Lung (tissue), 12 donors: Measurements from ENCODE around the gene CATSPERB. TPM values are rescaled to one million over a fixed set of nuclear protein-coding genes. Genes with fewer than 3 reads are reported as not detected.
A peak's percentile ranks its signal among the peaks of the same experiment; 100 is the strongest.
"Not testable (repeated sequence)": the region's sequence is repeated elsewhere in the genome, so short reads cannot be mapped to it uniquely, and the experiment has no call there.

Source experiments
- ATAC-seq: fragments of 200-7000 bp; cut with Tn5 transposase; one replicate; pipeline ENCODE4 v1.9.1; 2020; ENCODE audit warnings: moderate number of reproducible peaks; ENCODE audit not compliant: insufficient read depth, low FRiP score
- DNase-seq, 3 donors: peaks; one replicate each; pipeline ENCODE4 v3.0.0-alpha.2; 2013 to 2017
- H3K27ac ChIP-seq, 2 donors: one replicate each; pipeline ENCODE4 v1.5.1; 2013; ENCODE audit warnings: mild to moderate bottlenecking in 2 of 2, moderate library complexity in 2 of 2, control low read depth in 1 of 2, inconsistent platforms in 1 of 2, low read depth in 1 of 2, low read length in 1 of 2
- H3K27me3 ChIP-seq, 3 donors: one replicate each; pipeline ENCODE4 v1.5.1; 2013; ENCODE audit warnings: low read length in 2 of 3; ENCODE audit not compliant: control insufficient read depth in 3 of 3, insufficient read depth in 3 of 3
- H3K36me3 ChIP-seq, 4 donors: one replicate each; pipeline ENCODE4 v1.5.1; 2013; ENCODE audit warnings: low read length in 4 of 4, mild to moderate bottlenecking in 1 of 4, moderate library complexity in 1 of 4; ENCODE audit not compliant: control insufficient read depth in 4 of 4, insufficient read depth in 4 of 4
- H3K4me1 ChIP-seq, 5 donors: one replicate each; pipeline ENCODE4 v1.5.1; 2013; ENCODE audit warnings: low read length in 5 of 5, mild to moderate bottlenecking in 2 of 5, moderate library complexity in 1 of 5; ENCODE audit not compliant: control insufficient read depth in 5 of 5, insufficient read depth in 5 of 5
- H3K4me3 ChIP-seq: one replicate; pipeline ENCODE4 v1.5.1; 2013; ENCODE audit warnings: mild to moderate bottlenecking, control low read depth, moderate library complexity
- H3K9ac ChIP-seq, 2 donors: one replicate each; pipeline ENCODE4 v1.5.1; 2013; ENCODE audit warnings: low read length in 2 of 2, control low read depth in 1 of 2; ENCODE audit not compliant: insufficient read depth in 1 of 2
- H3K9me3 ChIP-seq, 4 donors: one replicate each; pipeline ENCODE4 v1.5.1; 2013; ENCODE audit warnings: low read length in 3 of 4, mild to moderate bottlenecking in 1 of 4, moderate library complexity in 1 of 4; ENCODE audit not compliant: control insufficient read depth in 4 of 4, insufficient read depth in 3 of 4
- CTCF ChIP-seq: IDR thresholded peaks from 2 replicates; pipeline ENCODE4 v1.5.1; 2012; ENCODE audit warnings: mild to moderate bottlenecking; ENCODE audit errors: control extremely low read depth, extremely low read depth
- WGBS, 2 donors: extraction: QIAGEN DNeasy Blood & Tissue Kit; methylation state at CpG; one replicate each; pipeline ENCODE4 v1.1.7; 2013; 5-methylcytosine and 5-hydroxymethylcytosine counted together
- polyA plus RNA-seq, 2 donors: library from polyadenylated mRNA; stranded (reverse); fragments of 200-250 nt; gene quantifications; one replicate each; pipeline ENCODE4 v1.2.1, GENCODE V29; 2013
- total RNA-seq, 2 donors: library from RNA; depleted of rRNA in 1 of 2; stranded (reverse); fragments of >200 nt in 1 of 2; gene quantifications; one replicate each; pipeline ENCODE4 v1.2.1, GENCODE V29; 2014 to 2021
- donor health status: control.
- donor health status: control.
- donor health status: Bipolar disorder and iron deficiency.
- donor health status: healthy.
- donor health status: DM: yes; HTN: yes; CAD: no.

The CATSPERB gene
- total and polyA plus RNA-seq, 4 donors = 0.57 to 9.0 (median 4.3) TPM

- Histone ChIP-seq H3K9ac (no peak overlapping the region), H3K36me3 (no peaks in the 10 kb centered on the region), H3K27ac (no peak overlapping the region), H3K9me3 (peaks cover 0 to 9% (median 4%) of the 10 kb centered on the region in 4 donors), H3K4me1 (no peaks in the 10 kb centered on the region), H3K4me3 (no peak overlapping the region), H3K27me3 (no peaks in the 10 kb centered on the region)
- WGBS, 2 donors = 61 to 77% methylated on average over 2 of the region's 2 CpGs
- DNase-seq = no peak
- TF ChIP-seq CTCF = no peak
- no peak for ATAC-seq
Measured at GRCh38 chr14:91694643-91695042, 37.2 kb downstream of the CATSPERB start.

- H3K4me3 ChIP-seq = no peak overlapping the region
- no peak overlapping the region for H3K27ac ChIP-seq
- DNase-seq = no peak
- peak; percentile 72 for ATAC-seq
- no peaks in the 10 kb centered on the region for H3K4me1 ChIP-seq
- H3K9me3 ChIP-seq = peaks cover 0 to 9% (median 4%) of the 10 kb centered on the region in 4 donors
- H3K9ac ChIP-seq = no peak overlapping the region
- H3K36me3 ChIP-seq = no peaks in the 10 kb centered on the region
- whole genome bisulfite sequencing, 2 donors = 46 to 53% methylated on average over 1 of the region's 1 CpG
- TF ChIP-seq CTCF = no peak
- no peaks in the 10 kb centered on the region for H3K27me3 ChIP-seq
Measured at GRCh38 chr14:91693346-91693745, 38.5 kb downstream of the CATSPERB start.

GRCh38 chr14:91692075-91692474, 39.8 kb downstream of the CATSPERB start:
- WGBS, 2 donors = 85 to 92% methylated on average over 6 to 7 of the region's 7 CpGs
- DNase-seq = no peak
- H3K36me3 ChIP-seq = no peaks in the 10 kb centered on the region
- TF ChIP-seq CTCF = no peak
- no peaks in the 10 kb centered on the region for H3K27me3 ChIP-seq
- no peak for ATAC-seq
- no peak overlapping the region for H3K9ac ChIP-seq
- H3K9me3 ChIP-seq = peaks cover 0 to 3% (median under 1%) of the 10 kb centered on the region in 4 donors
- no peak overlapping the region for H3K27ac ChIP-seq
- no peaks in the 10 kb centered on the region for H3K4me1 ChIP-seq
- no peak overlapping the region for H3K4me3 ChIP-seq

GRCh38 chr14:91689608-91690007, 42.3 kb downstream of the CATSPERB start:
- no peaks in the 10 kb centered on the region for H3K36me3 ChIP-seq
- no peak overlapping the region for H3K27ac ChIP-seq
- H3K4me1 ChIP-seq = no peaks in the 10 kb centered on the region
- no peak overlapping the region for H3K9ac ChIP-seq
- ATAC-seq = no peak
- WGBS, 2 donors = 93 to 95% methylated on average over 1 of the region's 1 CpG
- H3K4me3 ChIP-seq = no peak overlapping the region
- no peak for TF ChIP-seq CTCF
- DNase-seq = no peak
- H3K27me3 ChIP-seq = no peaks in the 10 kb centered on the region
- H3K9me3 ChIP-seq = peaks cover 0 to 3% (median 0%) of the 10 kb centered on the region in 4 donors

- H3K9ac ChIP-seq, H3K27ac ChIP-seq, H3K27me3 ChIP-seq, H3K4me1 ChIP-seq, ATAC-seq, H3K9me3 ChIP-seq, H3K36me3 ChIP-seq, H3K4me3 ChIP-seq, DNase-seq: not testable (repeated sequence)
- 90 to 93% methylated on average over 4 of the region's 4 CpGs for WGBS, 2 donors
Measured at GRCh38 chr14:91687436-91687835, 44.5 kb downstream of the CATSPERB start.
